ENCODE results near the gene MCC. TPM values are rescaled to one million over a fixed set of nuclear protein-coding genes. Genes with fewer than 3 reads are reported as not detected.
A peak's percentile ranks its signal among the peaks of the same experiment; 100 is the strongest.

The MCC gene
- total and polyA plus RNA-seq, 9 donors = 29.8 to 262 (median 108) TPM

- Histone ChIP-seq H3K9me3 (no peaks in the 10 kb centered on the region), H3K4me1 (ENCODE audit: insufficient read depth) (peaks cover 33% of the 10 kb centered on the region), H3K4me3 (no peak overlapping the region), H3K36me3 (no peaks in the 10 kb centered on the region), H3K27ac (no peak overlapping the region), H3K27me3 (no peaks in the 10 kb centered on the region)
- intact Hi-C loops (cut with DNase I) = loop anchor here in 2 of 4 donors (10.0 kb wide), 2 partner anchors 87 to 137 kb away; no protein-coding TSS in a partner anchor
- WGBS, 3 donors = 55 to 66% (median 55%) methylated on average over 4 of the region's 4 CpGs
- TF ChIP-seq POLR2A (IDR thresholded peaks at IDR 0.05) (no peak), EP300 (IDR thresholded peaks at IDR 0.05) (no peak), CTCF (IDR thresholded peaks at IDR 0.05) (no peak)
- no peak for DNase-seq
Measured at GRCh38 chr5:113157886-113158285, 330.4 kb downstream of the MCC start.

- Histone ChIP-seq H3K4me3 (no peak overlapping the region), H3K4me1 (ENCODE audit: insufficient read depth) (peaks cover 33% of the 10 kb centered on the region), H3K36me3 (no peaks in the 10 kb centered on the region), H3K27ac (peak overlapping the region in 1 of 2 donors; percentile 52), H3K27me3 (no peaks in the 10 kb centered on the region), H3K9me3 (no peaks in the 10 kb centered on the region)
- DNase-seq = no peak
- TF ChIP-seq CTCF (IDR thresholded peaks at IDR 0.05) (no peak), POLR2A (IDR thresholded peaks at IDR 0.05) (no peak), EP300 (IDR thresholded peaks at IDR 0.05) (no peak)
- 40 to 59% (median 43%) methylated on average over 5 of the region's 5 CpGs for WGBS, 3 donors
- intact Hi-C loops (cut with DNase I) = loop anchor here in 2 of 4 donors (10.0 kb wide), 2 partner anchors 88 to 138 kb away; no protein-coding TSS in a partner anchor
Measured at GRCh38 chr5:113156271-113156877, 331.9 kb downstream of the MCC start.

- intact Hi-C loops (cut with DNase I) = loop anchor here in 2 of 4 donors (5.0 to 10.0 kb wide), 3 partner anchors 91 to 141 kb away; no protein-coding TSS in a partner anchor
- peak overlapping the region in 1 of 2 donors; percentile 93 for H3K27ac ChIP-seq
- no peaks in the 10 kb centered on the region for H3K36me3 ChIP-seq
- H3K27me3 ChIP-seq = no peaks in the 10 kb centered on the region
- no peaks in the 10 kb centered on the region for H3K9me3 ChIP-seq
- peaks cover 38% of the 10 kb centered on the region for H3K4me1 ChIP-seq (ENCODE audit: insufficient read depth)
- no peak overlapping the region for H3K4me3 ChIP-seq
- TF ChIP-seq EP300 (IDR thresholded peaks at IDR 0.05) (no peak), CTCF (IDR thresholded peaks at IDR 0.05) (no peak), POLR2A (IDR thresholded peaks at IDR 0.05) (no peak)
- peak in 3 of 5 donors; percentile 40 to 48 (median 42) for DNase-seq
- WGBS, 3 donors = 7 to 31% (median 13%) methylated on average over 1 of the region's 1 CpG
Measured at GRCh38 chr5:113153512-113154097, 334.6 kb downstream of the MCC start.

GRCh38 chr5:113152380-113152740 lies 335.9 kb downstream of the MCC start:
- Histone ChIP-seq H3K4me1 (ENCODE audit: insufficient read depth) (peaks cover 35% of the 10 kb centered on the region), H3K27ac (peak overlapping the region in 1 of 2 donors; percentile 93), H3K27me3 (no peaks in the 10 kb centered on the region), H3K4me3 (no peak overlapping the region), H3K36me3 (no peaks in the 10 kb centered on the region), H3K9me3 (no peaks in the 10 kb centered on the region)
- intact Hi-C loops (cut with DNase I) = loop anchor here in 2 of 4 donors (5.0 to 10.0 kb wide), 3 partner anchors 92 to 142 kb away; no protein-coding TSS in a partner anchor
- 92 to 97% (median 93%) methylated on average over 2 of the region's 2 CpGs for WGBS, 3 donors
- DNase-seq = no peak
- TF ChIP-seq CTCF (IDR thresholded peaks at IDR 0.05) (no peak), POLR2A (IDR thresholded peaks at IDR 0.05) (no peak), EP300 (IDR thresholded peaks at IDR 0.05) (no peak)

Data from ovary (tissue), 9 donors.